Measurements from ENCODE around the gene E2F2. TPM values are rescaled to one million over a fixed set of nuclear protein-coding genes. Genes with fewer than 3 reads are reported as not detected.

E2F2 gene
- total and polyA plus RNA-seq, 2 of the 13 experiments (the other 11 are each of a cell fraction or from before 2014, with no cell fraction given) = 0.65 to 6.6 TPM

- Histone ChIP-seq H3K79me2 (ENCODE audit: insufficient read depth, low read length) (no peaks in the 10 kb centered on the region), H4K20me1 (ENCODE audit: insufficient read depth, low read length) (no peaks in the 10 kb centered on the region), H3K27ac (ENCODE audit: extremely low read length, insufficient read depth, low read length) (no peak overlapping the region), H2AFZ (ENCODE audit: low read length) (no peak overlapping the region), H3K9ac (ENCODE audit: insufficient read depth, low read depth, low read length) (no peak overlapping the region), H3K9me3 (ENCODE audit: low read length) (no peaks in the 10 kb centered on the region), H3K4me1 (ENCODE audit: insufficient read depth, low read length) (peaks cover 58% of the 10 kb centered on the region), H3K4me2 (ENCODE audit: low read depth, low read length) (peak overlapping the region; percentile 90; the same call in 1 of the 2 replicates), H3K27me3 (ENCODE audit: control insufficient read depth in 1 of 2, insufficient read depth in 2 of 2, low read length in 2 of 2) (no peaks in the 10 kb centered on the region), H3K4me3 (replicated peaks in 1 of 3; ENCODE audit: insufficient read depth in 1 of 3, low read depth in 2 of 3, low read length in 3 of 3) (no peak overlapping the region), H3K36me3 (replicated peaks in 1 of 2; ENCODE audit: control insufficient read depth in 1 of 2, insufficient read depth in 2 of 2, low read length in 2 of 2) (no peaks in the 10 kb centered on the region; a peak in 1 of 5 replicates)
- ChIA-PET CTCF (ENCODE audit: low intra/inter-chr PET ratio, low total read pairs) (no interaction called here), POLR2A (interaction anchor here (0.7 kb wide), 1 partner anchor 44 kb away, joined by 3 read pairs; the partner anchor contains the start of gene ASAP3)
- 99% methylated on average over 6 of the region's 6 CpGs for WGBS (ENCODE audit: low lambda C conversion rate)
- no peak for DNase-seq (ENCODE audit: low spot score)
- peak; percentile 35; the same call in 1 of the 2 replicates for TF ChIP-seq ZBTB33 (CRISPR knock-in tag; IDR thresholded peaks at IDR 0.05)
- no peak for TF ChIP-seq ZBTB49 (CRISPR knock-in tag; IDR thresholded peaks at IDR 0.05; ENCODE audit: borderline replicate concordance)
- TF ChIP-seq RXRA (CRISPR knock-in tag; IDR thresholded peaks at IDR 0.05) = no peak
- ATAC-seq = no peak
- in situ Hi-C loops (cut with HindIII; ENCODE audit: extremely low pct_ligation_motif_present, low pct_unique_long_range_greater_than_20kb) = no loop called here
- intact Hi-C loops (cut with micrococcal nuclease; ENCODE audit: unreplicated experiment) = loop anchor here (1.0 kb wide), 1 partner anchor 7 kb away; no protein-coding TSS in a partner anchor
- BruUV-seq (replicated peaks) = no TSS peak
- FAIRE-seq = no peak
Observed at GRCh38 chr1:23527900-23528249, 3.2 kb downstream of the E2F2 start.

Data from HepG2 (cell line).